ENCODE results near the gene DLK1.

Gene DLK1

GRCh38 chr14:100746326-100746725 is 19.6 kb downstream of the DLK1 start:
- H3K4me1 ChIP-seq (ENCODE audit: control insufficient read depth, insufficient read depth, low read length, poor library complexity, severe bottlenecking) = no peaks in the 10 kb centered on the region
- H3K36me3 ChIP-seq (ENCODE audit: control insufficient read depth, insufficient read depth, low read length) = no peaks in the 10 kb centered on the region
- no peak overlapping the region for H3K27ac ChIP-seq (ENCODE audit: low read depth, low read length, severe bottlenecking)
- peaks cover 1% of the 10 kb centered on the region for H3K9me3 ChIP-seq (ENCODE audit: control insufficient read depth, low read length)
- no peak overlapping the region for H3K4me3 ChIP-seq (ENCODE audit: extremely low read depth, insufficient read depth, low read length, poor library complexity, severe bottlenecking)

- no peaks in the 10 kb centered on the region for H3K4me1 ChIP-seq (ENCODE audit: control insufficient read depth, insufficient read depth, low read length, poor library complexity, severe bottlenecking)
- H3K9me3 ChIP-seq (ENCODE audit: control insufficient read depth, low read length) = no peaks in the 10 kb centered on the region
- WGBS, 2 experiments (ENCODE audit: insufficient coverage in 2 of 2) = 85% methylated on average over 9 of the region's 9 CpGs
- no peak overlapping the region for H3K4me3 ChIP-seq (ENCODE audit: extremely low read depth, insufficient read depth, low read length, poor library complexity, severe bottlenecking)
- H3K27ac ChIP-seq (ENCODE audit: low read depth, low read length, severe bottlenecking) = no peak overlapping the region
- H3K36me3 ChIP-seq (ENCODE audit: control insufficient read depth, insufficient read depth, low read length) = no peaks in the 10 kb centered on the region
Observed at GRCh38 chr14:100747021-100747586, 20.4 kb downstream of the DLK1 start.

GRCh38 chr14:100747736-100748135 is 21.0 kb downstream of the DLK1 start:
- Histone ChIP-seq H3K36me3 (ENCODE audit: control insufficient read depth, insufficient read depth, low read length) (no peaks in the 10 kb centered on the region), H3K4me3 (ENCODE audit: extremely low read depth, insufficient read depth, low read length, poor library complexity, severe bottlenecking) (no peak overlapping the region), H3K9me3 (ENCODE audit: control insufficient read depth, low read length) (no peaks in the 10 kb centered on the region), H3K4me1 (ENCODE audit: control insufficient read depth, insufficient read depth, low read length, poor library complexity, severe bottlenecking) (no peaks in the 10 kb centered on the region), H3K27ac (ENCODE audit: low read depth, low read length, severe bottlenecking) (no peak overlapping the region)
- 84 to 89% methylated on average over 6 to 7 of the region's 8 CpGs for WGBS, 2 experiments (ENCODE audit: insufficient coverage in 2 of 2)

DNA sequence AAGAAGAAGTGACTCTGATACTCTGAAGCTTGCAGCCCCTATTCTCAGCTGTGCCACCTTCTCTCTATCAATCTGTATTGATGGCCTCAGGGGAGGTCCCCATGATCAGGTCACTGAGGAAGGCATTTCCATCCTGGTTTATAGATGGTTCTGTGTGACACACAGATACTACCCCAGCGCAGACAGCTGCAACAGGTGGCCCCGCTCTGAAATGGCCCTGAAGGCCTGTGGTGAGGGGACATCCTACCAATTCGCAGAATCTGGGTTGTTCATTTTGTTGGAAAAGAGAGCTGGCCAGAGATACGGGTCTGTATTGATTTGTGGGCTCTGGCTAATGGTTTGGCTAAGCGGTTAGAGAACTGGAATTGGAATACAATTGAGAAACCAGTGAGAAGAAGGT is 21.7 kb downstream of the DLK1 start:
- no peaks in the 10 kb centered on the region for H3K4me1 ChIP-seq (ENCODE audit: control insufficient read depth, insufficient read depth, low read length, poor library complexity, severe bottlenecking)
- H3K27ac ChIP-seq (ENCODE audit: low read depth, low read length, severe bottlenecking) = no peak overlapping the region
- H3K4me3 ChIP-seq (ENCODE audit: extremely low read depth, insufficient read depth, low read length, poor library complexity, severe bottlenecking) = no peak overlapping the region
- 78 to 80% methylated on average over 5 of the region's 5 CpGs for WGBS, 2 experiments (ENCODE audit: insufficient coverage in 2 of 2)
- H3K36me3 ChIP-seq (ENCODE audit: control insufficient read depth, insufficient read depth, low read length) = no peaks in the 10 kb centered on the region
- H3K9me3 ChIP-seq (ENCODE audit: control insufficient read depth, low read length) = no peaks in the 10 kb centered on the region

GRCh38 chr14:100748944-100749343 is 22.3 kb downstream of the DLK1 start:
- Histone ChIP-seq H3K9me3 (ENCODE audit: control insufficient read depth, low read length) (no peaks in the 10 kb centered on the region), H3K4me3 (ENCODE audit: extremely low read depth, insufficient read depth, low read length, poor library complexity, severe bottlenecking) (no peak overlapping the region), H3K36me3 (ENCODE audit: control insufficient read depth, insufficient read depth, low read length) (no peaks in the 10 kb centered on the region), H3K27ac (ENCODE audit: low read depth, low read length, severe bottlenecking) (no peak overlapping the region), H3K4me1 (ENCODE audit: control insufficient read depth, insufficient read depth, low read length, poor library complexity, severe bottlenecking) (no peaks in the 10 kb centered on the region)
- 81 to 89% methylated on average over 6 to 7 of the region's 8 CpGs for WGBS, 2 experiments (ENCODE audit: insufficient coverage in 2 of 2)

GRCh38 chr14:100749967-100750597 is 23.4 kb downstream of the DLK1 start:
- Histone ChIP-seq H3K4me1 (ENCODE audit: control insufficient read depth, insufficient read depth, low read length, poor library complexity, severe bottlenecking) (no peaks in the 10 kb centered on the region), H3K27ac (ENCODE audit: low read depth, low read length, severe bottlenecking) (no peak overlapping the region), H3K4me3 (ENCODE audit: extremely low read depth, insufficient read depth, low read length, poor library complexity, severe bottlenecking) (no peak overlapping the region), H3K36me3 (ENCODE audit: control insufficient read depth, insufficient read depth, low read length) (no peaks in the 10 kb centered on the region), H3K9me3 (ENCODE audit: control insufficient read depth, low read length) (no peaks in the 10 kb centered on the region)
- WGBS, 2 experiments (ENCODE audit: insufficient coverage in 2 of 2) = 94 to 95% methylated on average over 3 to 6 of the region's 10 CpGs

- Histone ChIP-seq H3K27ac (ENCODE audit: low read depth, low read length, severe bottlenecking) (no peak overlapping the region), H3K9me3 (ENCODE audit: control insufficient read depth, low read length) (no peaks in the 10 kb centered on the region), H3K36me3 (ENCODE audit: control insufficient read depth, insufficient read depth, low read length) (no peaks in the 10 kb centered on the region), H3K4me3 (ENCODE audit: extremely low read depth, insufficient read depth, low read length, poor library complexity, severe bottlenecking) (no peak overlapping the region), H3K4me1 (ENCODE audit: control insufficient read depth, insufficient read depth, low read length, poor library complexity, severe bottlenecking) (no peaks in the 10 kb centered on the region)
- 87 to 91% methylated on average over 16 to 17 of the region's 17 CpGs for WGBS, 2 experiments (ENCODE audit: insufficient coverage in 2 of 2)
Observed at GRCh38 chr14:100750762-100751699, 24.3 kb downstream of the DLK1 start.

GRCh38 chr14:100754020-100754419 is 27.3 kb downstream of the DLK1 start:
- no peaks in the 10 kb centered on the region for H3K4me1 ChIP-seq (ENCODE audit: control insufficient read depth, insufficient read depth, low read length, poor library complexity, severe bottlenecking)
- no peak overlapping the region for H3K27ac ChIP-seq (ENCODE audit: low read depth, low read length, severe bottlenecking)
- no peaks in the 10 kb centered on the region for H3K36me3 ChIP-seq (ENCODE audit: control insufficient read depth, insufficient read depth, low read length)
- H3K9me3 ChIP-seq (ENCODE audit: control insufficient read depth, low read length) = no peaks in the 10 kb centered on the region
- H3K4me3 ChIP-seq (ENCODE audit: extremely low read depth, insufficient read depth, low read length, poor library complexity, severe bottlenecking) = no peak overlapping the region
- 80 to 91% methylated on average over 1 of the region's 1 CpG for WGBS, 2 experiments (ENCODE audit: insufficient coverage in 2 of 2)

DNA sequence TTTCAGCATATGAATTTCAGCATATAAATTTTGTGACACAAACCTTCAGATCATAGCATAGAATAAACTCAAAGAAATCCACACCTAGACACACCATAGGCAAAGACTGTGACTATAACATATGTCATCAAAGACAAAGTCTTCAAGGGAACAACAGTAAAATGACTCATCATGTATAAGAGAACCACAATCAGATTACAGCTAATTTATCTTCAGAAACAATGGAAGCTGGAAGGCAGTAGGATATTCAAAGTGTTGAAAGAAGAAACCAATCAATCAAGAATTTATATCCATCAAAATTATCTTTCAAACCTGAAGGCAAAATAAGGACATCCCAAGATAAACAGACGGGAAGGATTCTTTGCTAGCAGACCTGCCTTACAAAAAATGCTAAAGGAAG is 29.0 kb downstream of the DLK1 start:
- WGBS, 2 experiments (ENCODE audit: insufficient coverage in 2 of 2) = 80 to 86% methylated on average over 1 of the region's 1 CpG
- H3K27ac ChIP-seq (ENCODE audit: low read depth, low read length, severe bottlenecking) = no peak overlapping the region
- H3K36me3 ChIP-seq (ENCODE audit: control insufficient read depth, insufficient read depth, low read length) = no peaks in the 10 kb centered on the region
- no peaks in the 10 kb centered on the region for H3K4me1 ChIP-seq (ENCODE audit: control insufficient read depth, insufficient read depth, low read length, poor library complexity, severe bottlenecking)
- H3K9me3 ChIP-seq (ENCODE audit: control insufficient read depth, low read length) = no peaks in the 10 kb centered on the region
- H3K4me3 ChIP-seq (ENCODE audit: extremely low read depth, insufficient read depth, low read length, poor library complexity, severe bottlenecking) = no peak overlapping the region

GRCh38 chr14:100761481-100761880 is 34.8 kb downstream of the DLK1 start:
- WGBS, 2 experiments (ENCODE audit: insufficient coverage in 2 of 2) = 71 to 100% methylated on average over 1 of the region's 3 CpGs
- Histone ChIP-seq H3K4me1 (ENCODE audit: control insufficient read depth, insufficient read depth, low read length, poor library complexity, severe bottlenecking) (no peaks in the 10 kb centered on the region), H3K27ac (ENCODE audit: low read depth, low read length, severe bottlenecking) (no peak overlapping the region), H3K9me3 (ENCODE audit: control insufficient read depth, low read length) (no peaks in the 10 kb centered on the region), H3K4me3 (ENCODE audit: extremely low read depth, insufficient read depth, low read length, poor library complexity, severe bottlenecking) (no peak overlapping the region), H3K36me3 (ENCODE audit: control insufficient read depth, insufficient read depth, low read length) (no peaks in the 10 kb centered on the region)

DNA sequence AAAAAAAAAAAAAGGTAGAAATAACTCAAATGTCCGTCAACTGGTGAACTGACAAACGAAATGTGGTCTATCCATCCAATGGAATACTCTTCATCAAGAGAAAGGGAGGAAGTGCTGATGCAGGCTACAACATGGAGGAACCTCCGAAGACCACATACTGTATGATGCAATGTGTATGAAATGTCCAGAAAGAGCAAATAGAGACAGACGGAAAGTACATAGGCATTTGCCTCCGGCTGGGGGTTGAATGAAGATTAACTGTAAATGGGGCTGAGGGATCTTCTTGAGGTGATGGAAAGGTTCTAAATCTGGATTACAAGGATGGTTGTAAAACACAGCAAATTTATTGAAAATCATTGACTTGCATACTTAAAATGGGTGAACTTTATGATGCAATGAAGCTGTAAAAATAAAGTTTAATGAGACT is 35.4 kb downstream of the DLK1 start:
- 86 to 94% methylated on average over 3 to 5 of the region's 5 CpGs for WGBS, 2 experiments (ENCODE audit: insufficient coverage in 2 of 2)
- H3K36me3 ChIP-seq (ENCODE audit: control insufficient read depth, insufficient read depth, low read length) = no peaks in the 10 kb centered on the region
- no peaks in the 10 kb centered on the region for H3K4me1 ChIP-seq (ENCODE audit: control insufficient read depth, insufficient read depth, low read length, poor library complexity, severe bottlenecking)
- H3K9me3 ChIP-seq (ENCODE audit: control insufficient read depth, low read length) = no peaks in the 10 kb centered on the region
- H3K4me3 ChIP-seq (ENCODE audit: extremely low read depth, insufficient read depth, low read length, poor library complexity, severe bottlenecking) = no peak overlapping the region
- H3K27ac ChIP-seq (ENCODE audit: low read depth, low read length, severe bottlenecking) = no peak overlapping the region
